ENCODE data around the gene VPS18.

Gene VPS18

GRCh38 chr15:40948706-40949473, 54.6 kb downstream of the VPS18 start:
- DNase-seq (ENCODE audit: extremely low spot score, insufficient read length, low read depth): no peak
- no peak for FAIRE-seq

GRCh38 chr15:40949756-40950207, 55.5 kb downstream of the VPS18 start:
- no peak for DNase-seq (ENCODE audit: extremely low spot score, insufficient read length, low read depth)
- FAIRE-seq: no peak

GRCh38 chr15:40951764-40952163, 57.5 kb downstream of the VPS18 start:
- FAIRE-seq: no peak
- DNase-seq (ENCODE audit: extremely low spot score, insufficient read length, low read depth): no peak

- FAIRE-seq (no peak), DNase-seq (ENCODE audit: extremely low spot score, insufficient read length, low read depth) (no peak)
Observed at GRCh38 chr15:40952301-40952900, 58.2 kb downstream of the VPS18 start.

GRCh38 chr15:40952901-40953712, 58.9 kb downstream of the VPS18 start, which contains the start of gene CHAC1:
Gene CHAC1 (plus strand): TSS chr15:40953471. CDS start chr15:40953584, 113 bp downstream.
- FAIRE-seq (peak; percentile 89), DNase-seq (ENCODE audit: extremely low spot score, insufficient read length, low read depth) (peak; percentile 97)

All from GM18507 (cell line).